Hepatocyte (in vitro differentiated cells): ENCODE results near the gene BCOR. TPM values are rescaled to one million over a fixed set of nuclear protein-coding genes. Genes with fewer than 3 reads are reported as not detected.

Experiments used
- DNase-seq: peaks from one replicate; pipeline ENCODE4 v3.0.0-alpha.2; 2016; ENCODE audit warnings: low spot score
- H2AFZ ChIP-seq: fragments of 200-600 bp; sonication (generic); 2 replicates; pipeline ENCODE4 v1.6.0; 2016; ENCODE audit warnings: antibody characterized with exemption, mild to moderate bottlenecking
- H3K27ac ChIP-seq: fragments of 200-600 bp; sonication (generic); 2 replicates; pipeline ENCODE4 v1.5.1; 2016; ENCODE audit warnings: mild to moderate bottlenecking
- H3K27me3 ChIP-seq: fragments of 200-600 bp; sonication (generic); 2 replicates; pipeline ENCODE4 v1.6.1; 2016
- H3K36me3 ChIP-seq: fragments of 200-600 bp; sonication (generic); replicated peaks from 2 replicates; pipeline ENCODE4 v1.5.1; 2016; ENCODE audit warnings: low read depth; ENCODE audit not compliant: insufficient read depth
- H3K4me1 ChIP-seq: fragments of 200-600 bp; sonication (generic); 2 replicates; pipeline ENCODE4 v1.5.1; 2016; ENCODE audit warnings: mild to moderate bottlenecking, moderate library complexity; ENCODE audit not compliant: insufficient read depth
- H3K4me2 ChIP-seq: fragments of 200-600 bp; sonication (generic); 2 replicates; pipeline ENCODE4 v1.6.0; 2016
- H3K4me3 ChIP-seq: fragments of 200-600 bp; sonication (generic); 2 replicates; pipeline ENCODE4 v1.5.1; 2016; ENCODE audit warnings: mild to moderate bottlenecking
- H3K79me2 ChIP-seq: fragments of 200-600 bp; sonication (generic); 2 replicates; pipeline ENCODE4 v1.6.0; 2017; ENCODE audit warnings: mild to moderate bottlenecking
- H3K9me2 ChIP-seq: fragments of 200-600 bp; sonication (generic); replicated peaks from 2 replicates; pipeline ENCODE4 v1.6.0; 2017; ENCODE audit warnings: mild to moderate bottlenecking; ENCODE audit not compliant: insufficient read depth
- H3K9me3 ChIP-seq: fragments of 200-600 bp; sonication (generic); 2 replicates; pipeline ENCODE4 v1.5.1; 2016; ENCODE audit warnings: low read depth, mild to moderate bottlenecking
- H4K20me1 ChIP-seq: fragments of 200-600 bp; sonication (generic); 2 replicates; pipeline ENCODE4 v1.6.0; 2016; ENCODE audit warnings: mild to moderate bottlenecking; ENCODE audit not compliant: insufficient read depth, poor library complexity, severe bottlenecking
- EZH2 ChIP-seq: fragments of 200-600 bp; sonication (generic); IDR thresholded peaks from 2 replicates; pipeline ENCODE4 v1.6.1; 2016; ENCODE audit warnings: antibody characterized with exemption, mild to moderate bottlenecking, borderline replicate concordance
- EZH2phosphoT487 ChIP-seq: fragments of 200-600 bp; sonication (generic); IDR thresholded peaks from one replicate; pipeline ENCODE4 v1.6.1; 2018; ENCODE audit warnings: antibody characterized with exemption, mild to moderate bottlenecking, low read depth, moderate library complexity; ENCODE audit not compliant: unreplicated experiment, severe bottlenecking
- WGBS: methylation state at CpG from one replicate; pipeline ENCODE4 v1.1.6; 2016; ENCODE audit warnings: low lambda C conversion rate; ENCODE audit errors: missing lambda C conversion rate; 5-methylcytosine and 5-hydroxymethylcytosine counted together
- polyA plus RNA-seq: library from polyadenylated mRNA; unstranded; fragments of >200 nt; fragmentation: Nextera tagmentation; extraction: Ambion mirVana; gene quantifications from 2 replicates; pipeline ENCODE4 v1.2.1, GENCODE V29; 2016
- total RNA-seq: library from RNA; depleted of rRNA; stranded (reverse); fragments of >200 nt; gene quantifications from 2 replicates; pipeline ENCODE4 v1.2.3, GENCODE V29; 2014
- TF ChIP-seq, protein P1 (sequence below): fragments of 200-600 bp; sonication (generic); IDR thresholded peaks from 2 replicates; pipeline ENCODE4 v1.5.1; 2016; ENCODE audit warnings: antibody characterized with exemption, mild to moderate bottlenecking; ENCODE audit not compliant: poor library complexity

The BCOR gene
- total and polyA plus RNA-seq, 2 experiments from 2014 or later = 13.6 to 22.9 TPM

DNA sequence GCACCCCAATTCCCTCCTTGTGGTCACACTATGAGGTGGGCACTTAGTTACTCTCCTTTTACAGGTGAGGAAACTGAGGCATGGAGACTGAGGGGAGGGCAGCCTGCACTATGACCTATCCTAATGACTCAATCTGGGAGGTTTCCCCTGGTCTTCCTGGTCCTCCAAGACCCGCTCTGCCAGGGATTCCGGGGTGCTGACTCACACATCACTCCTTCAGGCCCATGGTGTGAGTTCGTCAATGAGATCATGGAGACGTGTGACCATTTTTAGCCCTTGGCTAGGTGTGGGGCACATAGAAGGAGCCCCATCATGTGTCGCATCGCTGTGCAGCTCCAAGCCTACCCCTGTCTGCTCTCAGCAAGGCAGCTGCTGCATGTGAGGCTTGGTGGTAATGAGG is 32.4 kb upstream of the BCOR start:
- Histone ChIP-seq H4K20me1 (no peaks in the 10 kb centered on the region), H3K9me2 (no peaks in the 10 kb centered on the region), H3K27ac (no peak overlapping the region), H3K4me3 (no peak overlapping the region), H2AFZ (no peak overlapping the region), H3K4me1 (no peaks in the 10 kb centered on the region), H3K4me2 (no peak overlapping the region), H3K9me3 (no peaks in the 10 kb centered on the region), H3K36me3 (no peaks in the 10 kb centered on the region), H3K27me3 (no peaks in the 10 kb centered on the region), H3K79me2 (no peaks in the 10 kb centered on the region)
- TF ChIP-seq, protein P1, sequence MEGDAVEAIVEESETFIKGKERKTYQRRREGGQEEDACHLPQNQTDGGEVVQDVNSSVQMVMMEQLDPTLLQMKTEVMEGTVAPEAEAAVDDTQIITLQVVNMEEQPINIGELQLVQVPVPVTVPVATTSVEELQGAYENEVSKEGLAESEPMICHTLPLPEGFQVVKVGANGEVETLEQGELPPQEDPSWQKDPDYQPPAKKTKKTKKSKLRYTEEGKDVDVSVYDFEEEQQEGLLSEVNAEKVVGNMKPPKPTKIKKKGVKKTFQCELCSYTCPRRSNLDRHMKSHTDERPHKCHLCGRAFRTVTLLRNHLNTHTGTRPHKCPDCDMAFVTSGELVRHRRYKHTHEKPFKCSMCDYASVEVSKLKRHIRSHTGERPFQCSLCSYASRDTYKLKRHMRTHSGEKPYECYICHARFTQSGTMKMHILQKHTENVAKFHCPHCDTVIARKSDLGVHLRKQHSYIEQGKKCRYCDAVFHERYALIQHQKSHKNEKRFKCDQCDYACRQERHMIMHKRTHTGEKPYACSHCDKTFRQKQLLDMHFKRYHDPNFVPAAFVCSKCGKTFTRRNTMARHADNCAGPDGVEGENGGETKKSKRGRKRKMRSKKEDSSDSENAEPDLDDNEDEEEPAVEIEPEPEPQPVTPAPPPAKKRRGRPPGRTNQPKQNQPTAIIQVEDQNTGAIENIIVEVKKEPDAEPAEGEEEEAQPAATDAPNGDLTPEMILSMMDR = no peak
- TF ChIP-seq EZH2 (no peak), EZH2phosphoT487 (no peak)
- DNase-seq = no peak
- 84% methylated on average over 6 of the region's 6 CpGs for WGBS

DNA sequence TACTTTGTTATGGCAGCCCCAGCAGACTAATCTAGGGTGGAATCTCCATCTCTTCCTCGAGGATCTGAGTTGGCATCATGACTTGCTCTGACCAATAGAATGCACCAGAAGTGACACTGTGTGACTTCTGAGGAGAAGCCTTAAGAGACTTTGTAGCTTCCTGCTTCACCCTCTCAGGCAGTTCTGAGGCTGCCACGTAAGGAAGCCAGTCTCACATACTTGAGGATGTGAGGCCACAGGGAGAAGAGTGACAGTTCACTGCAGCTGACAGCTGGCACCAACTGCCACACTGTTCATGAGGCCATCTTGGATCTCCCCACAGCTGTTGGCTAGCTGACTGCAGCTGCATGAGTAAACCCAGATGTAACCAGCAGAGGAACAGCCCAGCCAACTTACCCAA is 29.3 kb upstream of the BCOR start:
- no peak overlapping the region for H2AFZ ChIP-seq
- no peak overlapping the region for H3K4me3 ChIP-seq
- TF ChIP-seq EZH2phosphoT487 (no peak), EZH2 (no peak)
- TF ChIP-seq, protein P1 = no peak
- no peak for DNase-seq
- H3K27ac ChIP-seq = no peak overlapping the region
- no peaks in the 10 kb centered on the region for H3K9me2 ChIP-seq
- no peaks in the 10 kb centered on the region for H3K4me1 ChIP-seq
- H3K9me3 ChIP-seq = no peaks in the 10 kb centered on the region
- H3K36me3 ChIP-seq = no peaks in the 10 kb centered on the region
- 86% methylated on average over 2 of the region's 2 CpGs for WGBS
- H3K4me2 ChIP-seq = no peak overlapping the region
- no peaks in the 10 kb centered on the region for H3K27me3 ChIP-seq
- no peaks in the 10 kb centered on the region for H4K20me1 ChIP-seq
- no peaks in the 10 kb centered on the region for H3K79me2 ChIP-seq

DNA sequence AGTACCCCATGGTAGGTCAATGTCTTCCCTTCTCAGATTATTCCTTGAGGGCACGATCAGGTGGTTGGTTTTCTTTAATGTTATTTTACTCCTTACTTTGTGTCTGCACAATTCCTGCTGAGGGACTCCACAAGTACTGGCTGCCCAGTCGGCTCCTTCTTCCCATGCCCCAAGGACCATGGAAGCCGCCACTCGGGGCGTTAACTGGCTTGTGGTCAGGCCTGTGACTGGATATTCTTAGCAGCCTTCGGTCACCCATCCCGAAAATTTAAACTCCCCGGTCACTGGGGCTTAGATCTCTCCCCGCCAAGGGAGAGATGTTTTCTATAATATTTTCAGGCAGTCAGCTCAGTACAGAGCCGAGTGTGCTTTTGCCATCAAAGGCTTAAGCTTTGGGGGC is 24.7 kb upstream of the BCOR start:
- Histone ChIP-seq H3K4me2 (no peak overlapping the region), H3K36me3 (no peaks in the 10 kb centered on the region), H3K9me2 (no peaks in the 10 kb centered on the region), H4K20me1 (no peaks in the 10 kb centered on the region), H3K79me2 (no peaks in the 10 kb centered on the region), H3K27ac (no peak overlapping the region), H3K27me3 (no peaks in the 10 kb centered on the region), H2AFZ (no peak overlapping the region), H3K4me3 (no peak overlapping the region), H3K4me1 (no peaks in the 10 kb centered on the region), H3K9me3 (no peaks in the 10 kb centered on the region)
- TF ChIP-seq, protein P1 = no peak
- TF ChIP-seq EZH2phosphoT487 (no peak), EZH2 (no peak)
- no peak for DNase-seq
- 92% methylated on average over 10 of the region's 10 CpGs for WGBS

DNA sequence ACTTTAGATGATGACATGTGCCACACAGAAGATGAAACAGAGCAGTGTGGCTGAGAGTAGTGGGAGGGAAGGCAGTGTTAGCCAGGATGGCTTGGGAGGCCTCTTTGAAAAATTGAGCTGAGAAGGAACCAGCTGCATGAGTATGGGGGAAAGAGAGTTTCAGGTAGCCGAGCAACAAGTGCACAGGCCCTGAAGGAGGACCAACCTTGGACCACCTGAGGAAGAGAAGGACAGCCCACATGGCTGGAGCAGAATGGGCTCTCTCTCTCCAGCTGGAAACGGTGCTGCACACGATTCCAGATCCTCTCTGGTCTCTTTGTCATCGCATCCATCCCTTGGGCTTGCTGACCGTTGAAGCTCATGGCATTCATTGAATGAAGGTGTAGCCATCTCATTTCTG is 23.9 kb upstream of the BCOR start:
- no peaks in the 10 kb centered on the region for H4K20me1 ChIP-seq
- H3K4me3 ChIP-seq = no peak overlapping the region
- no peaks in the 10 kb centered on the region for H3K4me1 ChIP-seq
- H3K27me3 ChIP-seq = no peaks in the 10 kb centered on the region
- DNase-seq = no peak
- no peaks in the 10 kb centered on the region for H3K9me2 ChIP-seq
- TF ChIP-seq EZH2phosphoT487 (no peak), EZH2 (no peak)
- TF ChIP-seq, protein P1 = no peak
- H3K4me2 ChIP-seq = no peak overlapping the region
- no peaks in the 10 kb centered on the region for H3K36me3 ChIP-seq
- H3K9me3 ChIP-seq = no peaks in the 10 kb centered on the region
- H3K27ac ChIP-seq = no peak overlapping the region
- H2AFZ ChIP-seq = no peak overlapping the region
- WGBS = 76% methylated on average over 5 of the region's 5 CpGs
- H3K79me2 ChIP-seq = no peaks in the 10 kb centered on the region
